GDM1 (cell line): Measurements from ENCODE around the gene MNT.
A peak's percentile ranks its signal among the peaks of the same experiment; 100 is the strongest.

ENCODE experiments used
- DNase-seq: peaks from one replicate; lab custom pipeline; 2025; lab: John Stamatoyannopoulos, UW

Gene MNT

GRCh38 chr17:2396192-2396567, 4.7 kb downstream of the MNT start:
- DNase-seq, result no peak

GRCh38 chr17:2395258-2396181, 5.3 kb downstream of the MNT start:
- DNase-seq, result no peak

GRCh38 chr17:2394775-2395201, 6.1 kb downstream of the MNT start:
- DNase-seq, result no peak

- no peak for DNase-seq
Measured at GRCh38 chr17:2393954-2394749, 6.7 kb downstream of the MNT start.

GRCh38 chr17:2393174-2393953, 7.5 kb downstream of the MNT start:
- DNase-seq, result peak; percentile 86

- peak; percentile 96 for DNase-seq
Measured at GRCh38 chr17:2392252-2393173, 8.3 kb downstream of the MNT start.

GRCh38 chr17:2391597-2392251, 9.1 kb downstream of the MNT start:
- no peak for DNase-seq

GRCh38 chr17:2390199-2390836, 10.5 kb downstream of the MNT start:
- no peak for DNase-seq

- no peak for DNase-seq
Measured at GRCh38 chr17:2388683-2389055, 12.2 kb downstream of the MNT start.

GRCh38 chr17:2388020-2388682, 12.7 kb downstream of the MNT start:
- no peak for DNase-seq

GRCh38 chr17:2387086-2388019, 13.5 kb downstream of the MNT start:
- DNase-seq, result no peak

GRCh38 chr17:2386400-2387085, 14.3 kb downstream of the MNT start:
- no peak for DNase-seq

- DNase-seq, result no peak
Measured at GRCh38 chr17:2385240-2386210, 15.3 kb downstream of the MNT start.

GRCh38 chr17:2384439-2385127, 16.3 kb downstream of the MNT start:
- no peak for DNase-seq

- no peak for DNase-seq
Measured at GRCh38 chr17:2383628-2384167, 17.2 kb downstream of the MNT start.
